IMR-90 (cell line): Measurements from ENCODE around the gene POC1B. TPM values are rescaled to one million over a fixed set of nuclear protein-coding genes. Genes with fewer than 3 reads are reported as not detected.

Experiments
- ATAC-seq: fragments of 200-7000 bp; cut with Tn5 transposase; 2 replicates; pipeline ENCODE4 v1.9.1; 2020; ENCODE audit warnings: low read depth, mild to moderate bottlenecking, moderate library complexity
- BruUV-seq: library from RNA; stranded (reverse); fragments of 400-500 nt; replicated peaks from 2 replicates; lab custom pipeline; 2021; lab: Mats Ljungman, UMichigan
- CTCF ChIA-PET: fragments of 300-600 bp; formaldehyde crosslinking; extraction: SDS; loops from one replicate; lab custom pipeline; 2021; ENCODE audit warnings: antibody characterized with exemption; lab: Yijun Ruan, JAX
- POLR2A ChIA-PET: fragments of 300-600 bp; sonication (Branson Sonifier 250); formaldehyde crosslinking; loops from one replicate; lab custom pipeline; 2022; ENCODE audit warnings: antibody characterized with exemption; ENCODE audit not compliant: unreplicated experiment; lab: Charles Lee
- DNase-seq: peaks from one replicate; pipeline ENCODE4 v3.0.0; 2013
- H2AFZ ChIP-seq: replicated peaks from 2 replicates; pipeline ENCODE3; 2013; ENCODE audit warnings: low read length, mild to moderate bottlenecking; ENCODE audit not compliant: poor library complexity
- H2AK5ac ChIP-seq: 2 replicates; pipeline ENCODE4 v1.6.1; 2013; ENCODE audit warnings: low read depth, low read length, inconsistent platforms
- H2AK9ac ChIP-seq: replicated peaks from 2 replicates; pipeline ENCODE3; 2013; ENCODE audit warnings: mild to moderate bottlenecking, low read depth, low read length, moderate library complexity; ENCODE audit not compliant: poor library complexity
- H2BK120ac ChIP-seq: 2 replicates; pipeline ENCODE4 v1.6.1; 2013; ENCODE audit warnings: low read depth, low read length, inconsistent platforms
- H2BK15ac ChIP-seq: 3 replicates; pipeline ENCODE4 v1.6.1; 2013; ENCODE audit warnings: low read depth, low read length, inconsistent platforms
- H2BK20ac ChIP-seq: 2 replicates; pipeline ENCODE4 v1.6.1; 2013; ENCODE audit warnings: low read depth, mild to moderate bottlenecking, inconsistent platforms, low read length, moderate library complexity
- H2BK5ac ChIP-seq: 2 replicates; pipeline ENCODE4 v1.6.1; 2013; ENCODE audit warnings: mild to moderate bottlenecking, low read depth, low read length, inconsistent platforms; ENCODE audit not compliant: poor library complexity, severe bottlenecking
- H3K14ac ChIP-seq: replicated peaks from 2 replicates; pipeline ENCODE4 v1.6.1; 2013; ENCODE audit warnings: low read depth, low read length, inconsistent platforms
- H3K18ac ChIP-seq: 2 replicates; pipeline ENCODE4 v1.6.1; 2013; ENCODE audit warnings: low read depth, low read length, control low read depth
- H3K23ac ChIP-seq: 2 replicates; pipeline ENCODE4 v1.6.1; 2013; ENCODE audit warnings: low read depth, low read length, inconsistent platforms
- H3K27ac ChIP-seq: 2 replicates; pipeline ENCODE4 v1.5.1; 2013; ENCODE audit warnings: mild to moderate bottlenecking, control low read depth, low read length; ENCODE audit not compliant: insufficient read depth
- H3K27me3 ChIP-seq: 2 replicates; pipeline ENCODE4 v1.6.1; 2013; ENCODE audit warnings: low read length; ENCODE audit not compliant: control insufficient read depth, insufficient read depth
- H3K36me3 ChIP-seq: 2 replicates; pipeline ENCODE4 v1.6.1; 2013; ENCODE audit warnings: low read length, mixed read lengths; ENCODE audit not compliant: control insufficient read depth, insufficient read depth
- H3K4ac ChIP-seq: 2 replicates; pipeline ENCODE4 v1.6.1; 2013; ENCODE audit warnings: low read depth, low read length, inconsistent platforms
- H3K4me1 ChIP-seq: 2 replicates; pipeline ENCODE4 v1.6.1; 2013; ENCODE audit warnings: low read length, mixed read lengths; ENCODE audit not compliant: control insufficient read depth, insufficient read depth
- H3K4me2 ChIP-seq: 2 replicates; pipeline ENCODE4 v1.6.1; 2013; ENCODE audit warnings: low read depth, mild to moderate bottlenecking, control low read depth, low read length, moderate library complexity
- H3K4me3 ChIP-seq: 2 replicates; pipeline ENCODE4 v1.5.1; 2013; ENCODE audit warnings: low read depth, mild to moderate bottlenecking, control low read depth, low read length, moderate library complexity; ENCODE audit not compliant: insufficient read depth
- H3K56ac ChIP-seq: 2 replicates; pipeline ENCODE4 v1.6.1; 2013; ENCODE audit warnings: low read length, inconsistent platforms; ENCODE audit not compliant: insufficient read depth; ENCODE audit errors: extremely low read depth
- H3K79me1 ChIP-seq, 2 experiments: 2 replicates each; pipeline ENCODE4 v1.6.1; 2013; ENCODE audit warnings: low read length in 2 of 2, inconsistent platforms in 1 of 2, low read depth in 1 of 2
- H3K9ac ChIP-seq: 2 replicates; pipeline ENCODE4 v1.6.1; 2013; ENCODE audit warnings: low read depth, low read length, control low read depth
- H3K9me1 ChIP-seq: 2 replicates; pipeline ENCODE4 v1.6.1; 2013; ENCODE audit warnings: low read length, inconsistent platforms; ENCODE audit not compliant: insufficient read depth
- H3K9me3 ChIP-seq: 2 replicates; pipeline ENCODE4 v1.6.1; 2013; ENCODE audit warnings: low read length; ENCODE audit not compliant: control insufficient read depth, insufficient read depth
- H4K20me1 ChIP-seq: 2 replicates; pipeline ENCODE4 v1.6.1; 2013; ENCODE audit warnings: low read length, inconsistent platforms; ENCODE audit not compliant: insufficient read depth
- H4K5ac ChIP-seq: 2 replicates; pipeline ENCODE4 v1.6.1; 2013; ENCODE audit warnings: mild to moderate bottlenecking, low read depth, low read length, control low read depth
- H4K8ac ChIP-seq, 2 experiments: 2 replicates each; pipeline ENCODE4 v1.6.1; 2013; ENCODE audit warnings: low read depth in 2 of 2, low read length in 2 of 2, control low read depth in 1 of 2, inconsistent platforms in 1 of 2
- H4K91ac ChIP-seq: 2 replicates; pipeline ENCODE4 v1.6.1; 2013; ENCODE audit warnings: low read depth, low read length, inconsistent platforms; ENCODE audit not compliant: insufficient read depth
- CEBPB ChIP-seq: IDR thresholded peaks from 2 replicates; pipeline ENCODE4 v1.6.1; 2012; ENCODE audit warnings: low read depth, low read length, improper control_type of control experiment
- FOS ChIP-seq: fragments of 150-350 bp; IDR thresholded peaks from 2 replicates; pipeline ENCODE4 v1.6.1; 2016; ENCODE audit warnings: low read depth, low read length
- MXI1 ChIP-seq: IDR thresholded peaks from 2 replicates; pipeline ENCODE4 v1.6.1; 2012; ENCODE audit warnings: low read depth, mild to moderate bottlenecking, low read length, moderate library complexity, borderline replicate concordance
- USF2 ChIP-seq: fragments of 150-350 bp; IDR thresholded peaks from 2 replicates; pipeline ENCODE4 v1.6.1; 2017; ENCODE audit warnings: mild to moderate bottlenecking, antibody characterized with exemption, low read length, low read depth
- WGBS, 2 experiments: methylation state at CpG; one replicate each; pipeline versions ENCODE4 v1.1.5 to v1.1.7; 2013; ENCODE audit warnings: missing lambda C conversion rate in 2 of 2; ENCODE audit not compliant: insufficient read length in 1 of 2; ENCODE audit errors: extremely low coverage in 2 of 2; 5-methylcytosine and 5-hydroxymethylcytosine counted together
- dilution Hi-C: fragments of 300-500 bp; cut with HindIII; formaldehyde crosslinking; loops from one replicate; pipeline ENCODE4 v1.14.3; 2018; ENCODE audit warnings: low sequenced_read_pairs; ENCODE audit not compliant: unreplicated experiment
- in situ Hi-C: fragments of 300-500 bp; cut with MboI; formaldehyde crosslinking; loops from 3 replicates; pipeline ENCODE4 v1.14.3; 2019; ENCODE audit warnings: low sequenced_read_pairs, inconsistent platforms, mixed read lengths
- intact Hi-C: fragments of 100-400 bp; cut with micrococcal nuclease; formaldehyde crosslinking; loops from 2 replicates; pipeline ENCODE4 v1.10.0; 2022
- polyA plus RNA-seq, 3 experiments: library from polyadenylated mRNA; depleted of rRNA; stranded (reverse); fragments of >200 nt; gene quantifications; 2 replicates each; pipeline ENCODE4 v1.2.3, GENCODE V29; 2012; ENCODE audit warnings: low replicate concordance in 1 of 3
- total RNA-seq: library from RNA; depleted of rRNA; stranded (reverse); fragments of >200 nt; gene quantifications from 2 replicates; pipeline ENCODE4 v1.2.3, GENCODE V29; 2012

The POC1B gene
- total and polyA plus RNA-seq, 2 of the 4 experiments (the other 2 are of a cell fraction): 5.0 to 10.4 TPM

GRCh38 chr12:89373763-89374572 is 151.9 kb downstream of the POC1B start:
- Histone ChIP-seq H3K36me3 (peaks cover 2% of the 10 kb centered on the region; the same call in 1 of the 2 replicates), H3K9me1 (peaks cover 26% of the 10 kb centered on the region), H2BK20ac (no peak overlapping the region), H4K20me1 (no peaks in the 10 kb centered on the region), H4K91ac (no peak overlapping the region), H3K14ac (no peak overlapping the region), H3K56ac (no peak overlapping the region; the same call in 1 of the 2 replicates), H3K9ac (no peak overlapping the region), H3K79me1 (peaks cover 0 to 13% of the 10 kb centered on the region in 2 experiments; a peak in 3 of 4 replicates), H3K23ac (no peak overlapping the region), H3K4me3 (no peak overlapping the region), H2BK120ac (no peak overlapping the region), H4K5ac (no peak overlapping the region), H2AFZ (no peak overlapping the region), H2BK15ac (no peak overlapping the region), H4K8ac (no peak overlapping the region; a peak in 1 of 4 replicates), H3K18ac (no peak overlapping the region), H2AK5ac (peak overlapping the region; percentile 6; the same call in 1 of the 2 replicates), H3K4ac (peak overlapping the region; percentile 0; the same call in 1 of the 2 replicates), H3K27me3 (no peaks in the 10 kb centered on the region), H3K4me2 (peak overlapping the region; percentile 23; the same call in 1 of the 2 replicates), H3K4me1 (peaks cover 20% of the 10 kb centered on the region), H2AK9ac (no peak overlapping the region), H2BK5ac (peak overlapping the region; percentile 84), H3K9me3 (no peaks in the 10 kb centered on the region), H3K27ac (no peak overlapping the region)
- intact Hi-C loops (loop anchor here (5.0 kb wide), 1 partner anchor 78 kb away; no protein-coding TSS in a partner anchor), in situ Hi-C loops (no loop called here), dilution Hi-C loops (no loop called here)
- ATAC-seq: peak; percentile 64
- ChIA-PET POLR2A (interaction anchor here (0.6 kb wide), 2 partner anchors 19 to 244 kb away, joined by 3 to 4 read pairs; no protein-coding TSS in a partner anchor), CTCF (no interaction called here)
- TF ChIP-seq MXI1 (no peak), CEBPB (peak; percentile 32; the same call in 1 of the 2 replicates), USF2 (no peak), FOS (peak; percentile 75)
- WGBS, 2 experiments: no CpG with 5 or more reads among the region's 2 CpGs
- no TSS peak for BruUV-seq
- DNase-seq: peak; percentile 90
